ENCODE results near the gene UPK1A.
"Not testable (repeated sequence)": the region's sequence is repeated elsewhere in the genome, so short reads cannot be mapped to it uniquely, and the experiment has no call there.

GRCh38 chr19:35724132-35724531 lies 57.8 kb downstream of the UPK1A start:
- TF ChIP-seq CTCF (IDR thresholded peaks at IDR 0.05; ENCODE audit: low read depth, low read length), result not testable (repeated sequence)
- TF ChIP-seq, protein P1, sequence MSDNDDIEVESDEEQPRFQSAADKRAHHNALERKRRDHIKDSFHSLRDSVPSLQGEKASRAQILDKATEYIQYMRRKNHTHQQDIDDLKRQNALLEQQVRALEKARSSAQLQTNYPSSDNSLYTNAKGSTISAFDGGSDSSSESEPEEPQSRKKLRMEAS (IDR thresholded peaks at IDR 0.05; ENCODE audit: low read depth, low read length), result not testable (repeated sequence)

All from NB4 (cell line).